Activated T-cell treated with anti-CD3 and anti-CD28 coated beads for 4 hours (primary cell): ENCODE measurements around the gene VPS33B.

Experiments
- DNase-seq: peaks from one replicate; pipeline ENCODE4 v3.0.0-alpha.2; 2020

VPS33B gene

DNA sequence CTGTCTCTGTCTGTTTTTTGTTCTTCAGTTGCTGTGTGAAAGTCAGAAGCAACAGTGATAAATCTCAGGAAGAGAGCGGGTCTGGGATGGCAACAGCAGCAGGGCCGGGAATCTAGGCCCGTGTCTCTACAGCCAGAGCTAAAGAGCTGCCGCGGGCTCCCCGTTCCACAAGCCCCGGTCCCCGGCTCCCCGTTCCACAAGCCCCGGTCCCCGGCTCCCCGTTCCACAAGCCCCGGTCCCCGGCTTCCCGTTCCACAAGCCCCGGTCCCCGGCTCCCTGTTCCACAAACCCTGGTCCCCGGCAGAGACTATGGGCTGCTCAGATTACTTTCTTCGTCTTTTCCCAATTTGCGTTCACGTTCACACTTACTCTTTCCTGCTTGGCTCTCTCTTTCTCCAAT, 48.2 kb downstream of the VPS33B start:
- no peak for DNase-seq

DNA sequence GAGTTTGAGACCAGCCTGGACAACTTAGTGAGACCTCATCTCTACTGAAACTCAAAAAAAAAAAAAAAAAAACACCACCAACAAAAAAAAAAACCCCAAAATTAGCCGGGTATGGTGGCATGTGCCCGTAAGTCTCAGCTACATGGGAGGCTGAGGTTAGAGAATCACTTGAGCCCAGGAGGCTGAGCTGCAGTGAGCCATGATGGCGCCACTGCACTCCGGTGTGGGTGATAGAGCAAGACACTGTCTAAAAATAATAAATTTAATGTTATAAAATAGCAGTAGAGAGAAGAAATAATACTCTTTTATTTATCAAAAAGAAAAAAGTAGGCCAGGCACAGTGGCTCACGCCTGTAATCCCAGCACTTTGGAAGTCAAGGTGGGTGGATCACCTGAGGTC, 50.3 kb downstream of the VPS33B start:
- DNase-seq, result no peak

DNA sequence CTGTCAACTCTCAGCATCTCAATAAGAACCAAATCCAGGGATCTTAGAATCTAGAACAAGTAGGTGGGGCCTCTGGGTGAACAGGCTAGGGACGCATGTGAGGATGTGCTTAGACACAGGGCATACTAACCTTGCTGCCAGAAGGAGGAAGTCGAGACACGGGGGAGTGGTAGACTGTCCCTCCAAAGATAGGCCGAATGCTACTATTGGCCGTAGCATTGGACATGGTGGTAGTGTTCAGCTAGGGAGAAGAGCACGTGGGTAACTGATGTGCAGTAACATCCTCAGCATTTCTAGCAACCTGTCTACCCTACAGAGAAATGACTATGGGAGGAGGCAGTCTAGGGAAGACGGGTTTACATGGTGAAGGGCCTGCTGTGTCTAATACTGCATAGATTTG, 52.1 kb downstream of the VPS33B start:
- no peak for DNase-seq

DNA sequence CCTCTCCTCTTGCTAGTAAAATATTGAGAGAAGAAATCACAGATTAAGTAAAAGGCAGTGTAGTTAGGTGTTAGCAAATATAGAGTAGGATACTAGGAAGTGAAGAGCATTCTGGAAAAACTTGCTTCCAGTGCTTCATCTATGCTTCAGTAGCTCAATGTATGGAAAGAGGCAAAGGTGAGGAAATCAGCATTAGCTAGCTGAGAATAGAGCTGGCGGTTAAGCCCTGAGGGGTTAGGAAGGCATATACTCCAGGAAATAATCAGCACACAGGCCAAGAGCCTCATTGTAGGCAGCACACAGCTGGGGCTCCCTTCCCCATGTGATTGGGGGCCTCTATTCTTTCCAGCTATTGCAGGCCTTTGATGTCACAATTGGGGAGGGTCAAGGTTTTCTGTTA, 54.0 kb downstream of the VPS33B start:
- DNase-seq, result no peak

DNA sequence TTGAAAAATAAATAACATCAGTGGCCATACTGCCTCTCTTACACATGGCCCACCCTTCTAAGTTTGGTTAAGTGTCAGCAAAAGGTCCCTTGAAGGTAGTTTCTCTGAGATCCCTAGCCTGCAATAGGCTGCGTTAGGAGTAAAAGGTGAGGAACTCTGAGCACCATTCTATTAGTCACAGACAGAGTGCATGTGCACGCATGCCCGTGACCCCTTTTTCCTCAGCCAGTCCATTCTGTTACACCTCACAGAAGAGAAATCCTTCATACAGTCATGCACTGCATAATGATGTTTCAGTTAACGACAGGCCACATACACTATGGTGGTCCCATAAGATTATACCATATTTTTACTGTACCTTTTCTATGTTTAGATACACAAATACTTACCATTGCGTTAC, 55.2 kb downstream of the VPS33B start:
- no peak for DNase-seq

DNA sequence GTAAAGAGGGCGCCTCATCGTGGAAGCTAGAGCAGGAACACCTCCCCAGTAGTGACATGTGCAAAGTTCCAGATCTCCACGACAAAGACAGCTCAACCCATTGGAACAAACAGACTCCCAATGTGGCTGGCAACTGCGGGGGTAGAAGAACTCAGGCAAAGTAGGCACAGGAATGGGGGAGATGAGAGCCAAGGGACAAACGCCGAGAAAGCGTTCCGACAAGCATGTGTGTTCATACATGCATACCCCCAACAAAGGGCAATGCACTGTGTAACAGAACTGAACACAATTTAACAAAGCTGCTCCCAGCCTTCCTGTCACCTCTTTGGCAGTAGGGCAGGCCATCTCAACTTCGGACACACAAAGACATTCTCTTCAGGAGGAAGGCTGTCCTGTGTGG, 56.1 kb downstream of the VPS33B start:
- DNase-seq, result no peak

DNA sequence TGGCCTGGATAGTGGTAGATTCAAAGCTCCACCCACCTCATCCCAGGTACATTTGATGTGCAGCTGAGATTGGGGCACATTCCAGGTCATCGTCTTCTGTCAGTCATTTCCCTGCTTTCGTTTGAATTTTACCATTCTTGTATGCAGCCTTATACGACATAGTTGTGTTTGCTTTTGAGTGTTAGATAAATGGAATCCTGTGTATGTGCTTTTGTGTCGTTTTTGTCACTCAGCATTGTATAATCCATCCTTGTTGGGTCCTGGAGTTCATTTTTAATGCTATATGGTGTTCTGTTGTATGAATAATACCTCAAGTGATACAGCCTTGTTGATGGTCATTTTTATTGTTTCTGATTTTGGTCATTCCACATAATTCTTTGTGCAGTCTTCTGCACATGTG, 60.4 kb downstream of the VPS33B start:
- DNase-seq, result no peak

DNA sequence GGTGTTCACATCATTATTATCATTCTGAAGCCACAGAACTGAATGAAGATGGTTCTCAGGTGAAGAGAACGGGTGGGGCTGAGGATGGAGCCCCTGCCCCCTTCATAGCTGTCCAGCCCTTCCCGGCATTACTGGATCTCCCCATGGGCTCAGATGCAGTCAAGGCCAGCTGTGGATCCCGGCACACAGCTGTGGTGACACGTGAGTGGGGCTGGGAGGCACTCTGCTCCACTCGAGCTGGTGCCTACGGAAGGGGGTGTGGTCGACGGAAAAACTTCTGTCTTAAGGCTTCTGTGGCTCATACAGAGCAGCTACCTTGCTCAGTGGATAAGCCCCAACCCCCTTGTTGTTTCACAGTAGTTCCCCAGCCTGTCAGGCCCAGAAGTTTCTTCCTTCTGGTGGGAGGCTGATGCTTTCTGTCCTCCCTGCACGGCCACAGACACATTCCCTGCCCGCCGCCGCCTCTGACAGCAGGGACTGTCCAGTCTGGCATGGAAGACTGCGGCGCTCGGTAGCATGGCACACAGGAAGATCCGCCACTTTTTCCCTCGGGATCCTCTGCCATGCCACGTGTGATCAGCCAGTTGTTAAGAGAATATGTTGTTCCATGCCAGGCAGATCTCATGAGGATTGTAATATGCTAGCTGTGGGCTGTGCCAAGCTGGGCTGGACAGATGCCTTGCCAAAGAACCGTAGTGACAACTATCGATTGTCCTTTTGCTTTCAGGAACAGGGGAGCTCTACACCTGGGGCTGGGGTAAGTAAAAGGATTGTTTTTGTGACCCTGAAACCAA, 61.9 kb downstream of the VPS33B start:
- no peak for DNase-seq

DNA sequence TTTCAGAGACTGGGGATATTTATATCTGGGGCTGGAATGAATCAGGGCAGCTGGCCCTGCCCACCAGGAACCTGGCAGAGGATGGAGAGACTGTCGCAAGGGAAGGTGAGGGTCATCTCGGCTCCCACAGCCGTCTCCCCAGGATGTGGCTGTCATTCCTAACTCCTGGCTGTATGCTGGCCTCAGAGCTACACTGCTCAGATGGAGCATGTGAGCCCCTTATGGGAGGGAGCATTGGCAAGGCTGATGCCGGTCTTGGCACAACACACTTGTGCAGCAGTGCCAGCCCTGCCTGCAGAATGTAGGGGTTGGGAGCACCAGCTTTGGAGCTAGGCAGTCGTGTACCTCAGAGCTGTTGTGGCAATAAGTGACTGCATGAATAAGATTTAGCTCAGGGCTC, 62.5 kb downstream of the VPS33B start:
- no peak for DNase-seq

DNA sequence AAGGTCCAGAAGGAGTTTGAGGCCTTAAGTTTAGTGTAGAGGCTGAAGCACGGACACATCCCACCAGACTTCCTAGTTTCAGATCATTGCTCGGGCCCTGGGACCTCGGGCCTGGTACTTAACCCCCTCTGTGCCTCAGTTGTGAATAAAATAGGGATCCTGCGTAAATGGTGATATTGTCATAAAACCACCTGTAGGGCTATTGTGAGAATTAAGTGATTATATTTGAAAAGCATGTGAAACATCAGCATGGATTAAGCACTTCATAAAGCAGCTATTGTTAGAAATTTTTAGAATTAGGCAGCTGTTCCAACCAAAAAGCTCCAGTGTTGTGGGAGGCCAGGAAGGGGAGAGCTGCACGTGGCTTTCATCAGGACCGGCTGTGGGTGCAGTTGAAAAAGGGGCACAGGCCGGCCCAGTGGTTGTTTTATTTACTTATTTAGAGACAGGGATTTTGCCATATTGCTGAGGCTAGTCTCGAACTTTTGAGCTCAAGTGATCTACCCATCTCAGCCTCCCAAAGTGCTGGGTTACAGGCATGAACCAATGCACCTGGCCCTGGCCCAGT, 63.3 kb downstream of the VPS33B start:
- DNase-seq, result no peak

DNA sequence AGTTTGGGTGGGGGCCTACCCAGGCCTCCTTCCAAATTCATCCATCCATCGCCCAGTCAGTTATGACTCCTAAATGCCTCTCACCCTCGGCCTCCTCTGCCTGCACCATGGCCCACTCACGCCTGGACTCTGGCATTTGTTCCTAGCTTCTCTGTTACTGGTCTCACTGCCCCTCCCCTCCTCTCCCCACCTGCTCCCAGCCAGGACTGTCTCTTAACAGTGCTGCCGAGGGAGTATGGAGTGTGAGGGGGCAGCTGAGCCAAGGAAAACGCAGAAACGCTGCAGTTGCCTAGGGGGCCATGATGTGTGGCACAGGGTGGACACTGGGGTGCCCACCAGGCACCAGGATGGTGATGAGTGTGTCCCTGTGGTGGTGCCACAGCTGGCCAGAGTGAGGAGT, 64.6 kb downstream of the VPS33B start:
- DNase-seq, result no peak

DNA sequence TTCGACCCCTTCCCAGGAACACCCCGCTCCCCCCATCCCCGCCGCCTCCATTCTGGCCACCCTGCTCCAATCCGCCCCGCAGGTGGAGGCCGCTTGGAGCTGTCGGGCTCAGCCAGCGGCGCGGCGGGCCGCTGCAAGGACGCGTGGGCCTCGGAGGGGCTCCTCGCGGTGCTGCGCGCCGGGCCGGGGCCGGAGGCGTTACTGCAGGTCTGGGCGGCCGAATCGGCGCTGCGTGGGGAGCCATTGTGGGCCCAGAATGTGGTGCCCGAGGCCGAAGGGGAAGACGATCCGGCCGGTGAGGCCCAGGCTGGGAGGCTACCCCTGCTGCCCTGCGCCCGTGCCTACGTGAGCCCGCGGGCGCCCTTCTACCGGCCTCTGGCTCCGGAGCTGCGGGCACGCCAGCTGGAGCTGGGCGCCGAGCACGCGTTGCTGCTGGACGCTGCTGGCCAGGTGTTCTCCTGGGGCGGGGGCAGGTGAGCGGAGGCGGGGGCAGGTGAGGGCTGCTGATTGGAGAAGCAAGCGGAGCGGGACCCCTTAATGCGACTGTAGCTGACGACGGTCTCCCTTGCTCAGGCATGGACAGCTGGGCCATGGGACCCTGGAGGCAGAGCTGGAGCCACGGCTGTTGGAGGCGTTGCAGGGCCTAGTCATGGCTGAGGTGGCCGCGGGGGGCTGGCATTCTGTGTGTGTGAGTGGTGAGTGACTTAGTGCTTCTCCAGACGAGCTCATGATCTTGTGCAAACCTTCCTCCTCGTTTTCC, 65.2 kb downstream of the VPS33B start:
- no peak for DNase-seq

DNA sequence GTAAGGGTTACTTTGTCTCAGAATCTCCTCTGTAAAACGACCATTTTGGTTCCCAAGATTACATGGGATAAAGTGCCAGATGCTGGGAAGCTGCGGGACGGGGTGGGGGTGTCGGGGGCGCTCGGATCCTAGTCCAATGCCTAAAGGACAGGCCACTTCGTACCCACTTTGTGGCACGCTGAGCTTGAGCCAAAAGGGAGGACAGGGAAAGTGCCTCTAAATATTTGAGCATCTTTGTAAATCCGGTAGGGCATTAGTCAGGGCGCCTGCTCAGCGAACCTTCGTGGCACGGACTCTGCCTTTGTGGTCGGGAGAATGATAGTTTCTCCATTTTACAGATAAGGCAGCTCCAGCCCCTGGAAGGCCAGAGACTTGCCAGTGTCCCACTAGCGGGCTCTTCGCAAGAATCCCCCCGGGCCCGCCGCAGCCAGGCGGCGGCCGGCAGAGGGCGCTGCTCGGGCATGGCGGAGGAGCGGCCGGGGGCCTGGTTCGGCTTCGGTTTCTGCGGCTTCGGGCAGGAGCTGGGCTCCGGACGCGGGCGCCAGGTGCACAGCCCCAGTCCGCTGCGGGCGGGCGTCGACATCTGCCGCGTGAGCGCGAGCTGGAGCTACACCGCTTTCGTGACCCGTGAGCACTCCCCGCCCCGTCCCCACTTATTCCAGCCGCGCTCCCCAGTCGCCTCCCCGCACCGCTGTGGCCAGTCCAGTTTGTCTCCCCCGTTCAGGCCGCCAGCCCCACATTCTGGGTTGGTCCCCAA, 65.9 kb downstream of the VPS33B start:
- peak; percentile 37 for DNase-seq

DNA sequence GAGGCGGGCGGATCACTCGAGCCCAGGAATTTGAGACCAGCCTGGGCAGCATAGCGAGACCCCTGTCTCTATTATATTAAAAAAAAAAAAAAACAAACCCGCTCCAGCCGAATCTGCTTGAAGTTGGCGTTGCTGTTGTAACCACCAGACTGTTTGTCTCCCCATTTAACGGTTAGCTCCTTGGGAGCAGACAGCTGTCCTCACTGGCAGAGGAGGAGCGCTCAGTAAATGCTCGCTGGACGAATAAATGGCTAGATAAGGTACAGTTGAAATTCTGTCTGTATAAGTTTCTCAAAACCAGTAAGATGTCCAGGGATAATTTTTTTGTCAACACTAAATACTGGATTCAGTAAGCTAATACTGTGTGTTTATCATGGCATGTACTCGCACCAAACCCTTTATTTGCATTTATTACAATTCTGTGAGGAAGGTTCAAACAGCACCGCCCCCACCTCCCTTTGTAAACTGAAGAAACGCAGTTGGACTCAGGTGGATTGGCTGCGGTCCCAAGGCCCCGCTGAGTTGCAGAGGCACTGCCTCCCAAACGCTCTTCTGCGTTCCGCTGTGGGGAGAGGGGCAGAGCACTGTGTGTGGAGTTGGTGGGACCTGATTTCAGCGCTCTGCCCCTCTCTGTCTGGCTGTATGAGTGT, 66.6 kb downstream of the VPS33B start:
- DNase-seq, result no peak

DNA sequence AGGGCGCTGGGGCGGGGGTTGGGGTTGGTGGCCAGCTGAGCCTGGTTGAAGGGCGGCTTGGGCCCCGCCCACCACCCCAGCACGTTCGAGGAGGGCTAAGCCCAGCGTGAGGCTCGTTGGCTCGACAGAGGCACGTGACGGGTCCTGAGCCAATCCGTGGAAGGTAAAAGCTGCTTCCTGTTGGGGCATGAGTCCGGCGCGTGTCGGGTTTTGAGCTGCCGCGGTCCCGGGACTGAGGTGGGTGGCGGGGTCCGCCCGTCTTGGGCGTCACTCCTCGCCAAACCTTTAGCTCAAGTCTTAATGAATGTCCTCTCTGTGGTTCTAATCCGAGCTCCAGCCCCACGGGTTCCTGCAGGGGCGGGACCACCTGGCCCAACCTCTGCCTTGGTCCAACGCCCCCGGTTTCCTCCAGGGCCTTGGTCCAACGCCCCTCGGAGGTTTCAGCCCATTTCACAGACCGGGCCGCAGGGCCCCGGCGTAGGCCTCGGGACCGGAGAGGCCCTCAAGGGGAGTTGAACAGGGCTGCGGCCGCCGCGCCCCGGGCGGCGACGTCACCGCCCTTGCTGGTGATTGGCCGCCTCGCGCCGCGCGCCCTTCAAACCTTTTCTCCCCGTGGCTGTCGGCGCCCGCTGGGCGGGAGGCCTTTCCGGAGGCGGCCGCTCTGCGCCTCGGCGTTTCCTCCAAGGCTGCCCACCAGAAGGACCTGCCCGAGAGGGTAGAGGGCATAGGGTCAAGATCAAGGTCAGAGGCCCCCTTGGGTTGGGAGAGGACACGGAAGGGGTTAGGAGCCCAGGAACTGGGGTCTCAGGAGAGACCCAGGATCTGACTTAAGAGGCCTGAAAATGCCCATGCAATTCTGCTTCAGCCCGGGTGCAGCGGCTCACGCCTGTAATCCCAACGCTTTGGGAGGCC, 67.4 kb downstream of the VPS33B start, which contains the start of gene RCCD1:
Gene RCCD1, plus strand, starts transcription at position 173 of the 912 bp plus-strand sequence. CDS start 1,851 bp downstream, outside the sequence.
- peak; percentile 76 for DNase-seq

DNA sequence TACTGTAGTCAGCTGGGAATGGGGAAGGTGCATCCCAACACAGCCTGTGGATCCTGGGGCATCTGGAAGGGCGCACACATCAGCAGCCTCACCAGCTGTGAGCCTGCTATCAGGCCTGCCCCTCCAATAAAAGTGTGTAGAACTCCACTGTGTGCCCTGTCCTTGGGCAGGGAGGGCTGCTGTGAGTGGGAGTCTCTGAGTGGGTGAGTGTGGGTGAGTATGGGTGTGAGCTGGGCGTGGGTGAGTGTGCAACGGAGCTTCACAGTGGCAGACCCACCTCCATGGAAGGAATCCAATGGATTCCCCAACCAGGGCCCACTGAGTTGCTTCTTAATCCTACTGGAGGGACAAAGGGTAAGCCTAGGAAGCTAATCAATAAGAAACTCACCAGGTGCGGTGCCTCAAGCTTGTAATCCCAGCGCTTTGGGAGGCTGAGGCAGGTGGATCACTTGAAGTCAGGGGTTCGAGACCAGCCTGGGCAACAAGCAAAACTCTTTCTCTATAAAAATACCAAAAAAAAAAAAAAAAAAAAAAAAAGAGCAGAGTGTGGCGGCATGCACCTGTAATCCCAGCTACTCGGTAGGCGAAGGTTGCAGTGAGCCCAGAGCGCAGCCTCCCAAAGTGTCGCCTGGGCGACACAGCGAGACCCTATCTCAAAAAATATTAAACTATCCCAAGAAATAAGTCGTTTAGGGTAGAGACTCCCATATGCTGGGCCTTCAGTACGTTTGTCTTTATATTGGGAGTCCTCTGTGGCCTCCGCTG, 68.3 kb downstream of the VPS33B start:
- DNase-seq, result no peak

DNA sequence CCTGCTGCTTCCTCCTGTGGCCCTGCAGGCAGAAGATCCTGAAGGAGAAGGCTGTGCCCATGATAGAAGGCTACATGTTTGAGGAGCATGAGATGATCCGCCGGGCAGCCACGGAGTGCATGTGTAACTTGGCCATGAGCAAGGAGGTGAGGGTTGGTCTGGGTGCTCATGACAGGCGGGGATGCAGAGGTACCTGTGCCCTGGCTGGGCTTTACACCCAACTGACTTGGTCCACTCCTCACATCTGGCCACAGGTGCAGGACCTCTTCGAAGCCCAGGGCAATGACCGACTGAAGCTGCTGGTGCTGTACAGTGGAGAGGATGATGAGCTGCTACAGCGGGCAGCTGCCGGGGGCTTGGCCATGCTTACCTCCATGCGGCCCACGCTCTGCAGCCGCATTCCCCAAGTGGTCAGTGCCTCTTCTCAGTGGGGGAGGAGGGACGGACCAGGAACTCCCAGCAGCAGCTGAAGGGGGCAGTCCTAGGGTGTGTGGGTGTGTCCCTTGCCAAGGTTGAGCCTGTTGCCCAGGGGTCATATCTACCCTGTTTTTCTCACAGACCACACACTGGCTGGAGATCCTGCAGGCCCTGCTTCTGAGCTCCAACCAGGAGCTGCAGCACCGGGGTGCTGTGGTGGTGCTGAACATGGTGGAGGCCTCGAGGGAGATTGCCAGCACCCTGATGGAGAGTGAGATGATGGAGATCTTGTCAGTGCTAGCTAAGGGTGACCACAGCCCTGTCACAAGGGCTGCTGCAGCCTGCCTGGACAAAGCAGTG, 69.3 kb downstream of the VPS33B start:
- DNase-seq, result no peak

DNA sequence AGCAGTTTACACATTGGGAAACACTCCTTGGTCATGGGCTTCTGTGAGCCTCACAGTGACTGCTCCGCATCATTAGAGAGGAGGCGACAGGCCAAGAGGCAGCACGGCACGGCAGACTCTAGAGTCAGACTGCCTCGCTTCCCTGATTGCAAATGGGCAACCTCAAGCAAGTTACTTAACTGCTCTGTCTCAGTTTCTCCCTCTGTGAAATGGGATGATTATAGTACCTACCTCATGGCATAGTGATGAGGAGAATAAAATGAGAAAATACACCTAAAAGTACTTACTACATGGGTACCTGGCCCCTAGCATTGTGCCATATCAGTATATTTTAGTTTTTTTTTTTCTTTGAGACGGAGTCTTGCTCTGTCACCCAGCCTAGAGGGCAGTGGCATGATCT, 71.7 kb downstream of the VPS33B start:
- no peak for DNase-seq

DNA sequence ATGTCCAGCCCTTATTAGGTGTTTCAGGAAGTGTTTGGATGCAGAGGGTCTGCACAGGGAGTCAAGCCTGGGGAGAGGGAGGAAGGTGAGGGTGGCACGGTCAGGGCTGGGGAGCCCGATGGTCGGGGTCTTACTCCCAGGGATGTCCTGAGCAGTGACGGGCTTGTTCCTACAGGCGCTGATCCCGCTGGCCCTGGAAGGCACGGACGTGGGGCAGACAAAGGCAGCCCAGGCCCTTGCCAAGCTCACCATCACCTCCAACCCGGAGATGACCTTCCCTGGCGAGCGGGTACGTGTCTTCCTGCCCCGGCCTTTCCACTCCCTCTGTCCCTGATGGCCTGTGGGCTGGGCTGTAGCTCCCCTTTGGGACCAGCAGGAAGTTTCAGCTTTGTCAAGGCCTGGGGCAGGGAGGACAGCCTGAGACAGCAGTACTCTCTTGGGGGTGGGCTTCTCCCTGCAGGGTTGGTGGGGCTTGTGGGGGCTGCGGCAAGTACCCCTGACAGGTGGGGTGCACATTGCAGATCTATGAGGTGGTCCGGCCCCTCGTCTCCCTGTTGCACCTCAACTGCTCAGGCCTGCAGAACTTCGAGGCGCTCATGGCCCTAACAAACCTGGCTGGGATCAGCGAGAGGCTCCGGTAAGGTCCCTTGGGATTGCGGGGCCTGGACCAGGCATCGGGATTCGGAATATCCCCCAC, 72.3 kb downstream of the VPS33B start:
- no peak for DNase-seq
